Left ventricle myocardium superior (tissue), 1 donor: ENCODE data around the gene PALMD. TPM values are rescaled to one million over a fixed set of nuclear protein-coding genes. Genes with fewer than 3 reads are reported as not detected.

Source experiments
- ATAC-seq: fragments of 200-7000 bp; cut with Tn5 transposase; one replicate; pipeline ENCODE4 v1.9.1; 2020; ENCODE audit warnings: mild to moderate bottlenecking, moderate library complexity
- DNase-seq: peaks from one replicate; pipeline ENCODE4 v3.0.0-alpha.2; 2020
- intact Hi-C: fragments of 100-400 bp; cut with micrococcal nuclease; formaldehyde crosslinking; loops from one replicate; pipeline ENCODE4 v1.11.0; 2022
- total RNA-seq: library from RNA; stranded (reverse); fragmentation: NEBNext Ultra II Directional; extraction: Animal tissue kit (Norgen Biotek cat#: 25700); gene quantifications from one replicate; pipeline ENCODE4 v1.2.1, GENCODE V29; 2021
- donor health status: DM: no; HTN: yes; CAD: no; lungs with severe emphysema.

PALMD gene
- total RNA-seq, 1 donor from 2014 or later: 115 TPM

GRCh38 chr1:99629164-99629563, 16.7 kb upstream of the PALMD start:
- DNase-seq (no peak), ATAC-seq (no peak)
- intact Hi-C loops: no loop called here

- ATAC-seq: no peak
Observed at GRCh38 chr1:99634971-99635624, 10.8 kb upstream of the PALMD start.

GRCh38 chr1:99635664-99636063, 10.2 kb upstream of the PALMD start:
- ATAC-seq: no peak
- intact Hi-C loops: no loop called here
- no peak for DNase-seq

More at GRCh38 chr1:99634971-99635624, 10.8 kb upstream of the PALMD start:
- intact Hi-C loops: no loop called here
- DNase-seq: no peak

GRCh38 chr1:99636647-99637175, 9.2 kb upstream of the PALMD start:
- DNase-seq: no peak
- intact Hi-C loops: no loop called here
- ATAC-seq: no peak

GRCh38 chr1:99638853-99639252, 7.1 kb upstream of the PALMD start:
- ATAC-seq (peak; percentile 75), DNase-seq (no peak)
- intact Hi-C loops: no loop called here

- DNase-seq (no peak), ATAC-seq (no peak)
- intact Hi-C loops: no loop called here
Observed at GRCh38 chr1:99639408-99639807, 6.5 kb upstream of the PALMD start.

DNA sequence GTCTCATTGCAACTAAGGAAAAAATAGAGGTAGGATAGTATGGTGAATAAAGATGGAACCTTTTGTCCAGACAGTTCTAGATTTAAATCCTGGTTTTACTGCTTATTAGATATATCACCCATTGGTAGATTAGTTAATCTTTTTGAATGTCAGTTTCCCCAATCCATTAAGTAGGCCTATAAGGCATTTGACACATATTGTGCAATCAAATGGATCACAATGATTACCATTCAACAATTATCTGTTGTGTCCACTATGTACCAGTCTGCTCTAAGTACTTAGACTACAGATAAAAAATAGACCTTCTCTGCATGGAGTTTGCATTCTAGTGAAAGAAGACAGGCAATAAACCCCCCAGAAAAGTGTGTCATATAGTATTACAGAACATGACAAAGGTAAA, 6.0 kb upstream of the PALMD start:
- ATAC-seq (no peak), DNase-seq (no peak)
- intact Hi-C loops: loop anchor here (10.0 kb wide), 1 partner anchor 105 kb away; no protein-coding TSS in a partner anchor

- intact Hi-C loops: loop anchor here (10.0 kb wide), 1 partner anchor 106 kb away; no protein-coding TSS in a partner anchor
- no peak for ATAC-seq
- no peak for DNase-seq
Observed at GRCh38 chr1:99640672-99641071, 5.2 kb upstream of the PALMD start.

DNA sequence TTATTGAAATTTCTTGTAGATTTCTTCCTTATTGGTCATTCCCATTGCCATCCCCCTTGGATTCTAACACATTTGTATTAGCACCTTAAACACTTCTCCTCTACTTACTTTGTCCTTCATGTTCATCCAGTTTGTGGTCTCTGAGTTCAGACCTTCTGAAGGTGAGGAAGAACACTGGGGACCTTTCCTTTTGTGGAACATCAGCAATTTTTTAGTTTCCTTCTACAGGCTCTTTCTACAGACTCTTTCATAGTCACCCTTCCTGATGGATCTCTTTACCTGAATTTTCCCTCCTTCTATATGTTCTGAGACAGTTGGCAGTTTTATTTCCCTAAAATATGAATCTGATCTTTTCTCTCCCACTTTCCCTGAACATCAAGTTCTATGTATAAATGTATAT, 4.4 kb upstream of the PALMD start:
- intact Hi-C loops: loop anchor here (10.0 kb wide), 1 partner anchor 107 kb away; no protein-coding TSS in a partner anchor
- DNase-seq: no peak
- no peak for ATAC-seq

DNA sequence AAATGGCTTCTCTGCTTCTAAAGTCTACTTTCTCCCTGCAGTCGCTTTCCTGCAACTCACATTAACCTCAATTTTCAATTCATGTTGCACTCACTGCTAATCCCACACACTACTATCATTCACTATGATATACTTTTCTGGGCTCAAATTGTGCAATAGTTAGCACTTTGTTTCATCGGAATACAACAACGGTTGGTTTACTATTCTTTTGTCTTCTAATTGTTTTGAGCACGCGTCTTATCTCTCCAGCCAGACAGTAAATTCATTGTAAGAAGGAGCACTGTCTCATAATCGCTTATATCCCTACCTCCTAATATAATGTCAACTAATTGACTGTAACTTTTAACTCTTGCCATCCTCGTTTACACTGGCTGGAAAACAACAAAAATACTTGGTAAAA, 3.9 kb upstream of the PALMD start:
- intact Hi-C loops: loop anchor here (10.0 kb wide), 1 partner anchor 107 kb away; no protein-coding TSS in a partner anchor
- DNase-seq: no peak
- no peak for ATAC-seq

GRCh38 chr1:99643021-99643779, 2.7 kb upstream of the PALMD start:
- DNase-seq: no peak

GRCh38 chr1:99644279-99645004, 1.5 kb upstream of the PALMD start:
- intact Hi-C loops: loop anchor here (10.0 kb wide), 1 partner anchor 110 kb away; no protein-coding TSS in a partner anchor
- ATAC-seq (no peak), DNase-seq (no peak)

More at GRCh38 chr1:99643021-99643779, 2.7 kb upstream of the PALMD start:
- ATAC-seq: no peak
- intact Hi-C loops: loop anchor here (10.0 kb wide), 1 partner anchor 108 kb away; no protein-coding TSS in a partner anchor

- intact Hi-C loops: loop anchor here (10.0 kb wide), 1 partner anchor 110 kb away; no protein-coding TSS in a partner anchor
- DNase-seq: peak; percentile 36
- ATAC-seq: peak; percentile 64
Observed at GRCh38 chr1:99645203-99645602, 710 bp upstream of the PALMD start.

- no peak for DNase-seq
- no peak for ATAC-seq
- intact Hi-C loops: loop anchor here (10.0 kb wide), 1 partner anchor 112 kb away; no protein-coding TSS in a partner anchor
Observed at GRCh38 chr1:99646868-99647267, 955 bp downstream of the PALMD start.

DNA sequence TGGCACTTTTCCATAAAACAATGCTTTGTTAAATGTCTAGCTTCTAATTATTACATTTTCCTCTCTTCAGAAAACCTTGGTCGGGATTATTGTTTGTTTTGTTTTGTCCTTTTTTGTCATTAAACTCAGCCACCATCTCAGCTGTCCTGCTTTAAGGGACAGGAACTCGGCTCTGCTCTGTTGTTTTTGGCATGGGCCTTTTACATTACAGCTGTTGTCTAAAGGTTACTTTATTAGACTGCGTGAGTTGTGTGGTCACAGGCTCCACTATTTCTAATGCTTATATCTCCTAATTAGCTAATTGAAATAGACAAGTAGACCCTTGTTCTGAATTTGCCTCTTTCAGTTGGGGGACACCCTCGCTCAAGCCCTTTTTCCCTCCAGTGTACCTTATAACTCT, 1.6 kb downstream of the PALMD start:
- DNase-seq: no peak
- peak; percentile 54 for ATAC-seq
- intact Hi-C loops: loop anchor here (10.0 kb wide), 1 partner anchor 113 kb away; no protein-coding TSS in a partner anchor

- peak; percentile 80 for DNase-seq
- ATAC-seq: peak; percentile 81
- intact Hi-C loops: loop anchor here (10.0 kb wide), 1 partner anchor 113 kb away; no protein-coding TSS in a partner anchor
Observed at GRCh38 chr1:99648107-99648506, 2.2 kb downstream of the PALMD start.

GRCh38 chr1:99650030-99650429, 4.1 kb downstream of the PALMD start:
- no peak for ATAC-seq
- intact Hi-C loops: no loop called here
- no peak for DNase-seq

- intact Hi-C loops: no loop called here
- no peak for DNase-seq
- no peak for ATAC-seq
Observed at GRCh38 chr1:99650773-99651437, 5.0 kb downstream of the PALMD start.

GRCh38 chr1:99652881-99653281, 7.0 kb downstream of the PALMD start:
- no peak for ATAC-seq
- intact Hi-C loops: no loop called here
- no peak for DNase-seq
